Panc1 (cell line): ENCODE data around the gene SRGAP2B.
"Not testable (repeated sequence)": the region's sequence is repeated elsewhere in the genome, so short reads cannot be mapped to it uniquely, and the experiment has no call there.

Experiments used
- CTCF ChIP-seq: fragments of 450-650 bp; IDR thresholded peaks from 2 replicates; pipeline ENCODE4 v1.5.1; 2017; ENCODE audit warnings: mild to moderate bottlenecking
- POLR2AphosphoS5 ChIP-seq: IDR thresholded peaks from 2 replicates; pipeline ENCODE4 v1.6.1; 2012; ENCODE audit warnings: mild to moderate bottlenecking, low read depth, low read length, moderate library complexity
- REST ChIP-seq, 2 experiments: IDR thresholded peaks; 2 replicates each; pipeline ENCODE4 v1.6.1; 2011 to 2012; ENCODE audit warnings: low read depth in 2 of 2, control low read depth in 1 of 2, low read length in 1 of 2, mild to moderate bottlenecking in 1 of 2, moderate library complexity in 1 of 2; ENCODE audit not compliant: insufficient read depth in 1 of 2
- TCF7L2 ChIP-seq: IDR thresholded peaks from 2 replicates; pipeline ENCODE4 v1.6.1; 2011; ENCODE audit warnings: mild to moderate bottlenecking, low read depth, low read length, inconsistent platforms

- TF ChIP-seq CTCF; POLR2AphosphoS5; TCF7L2; REST (IDR thresholded peaks at IDR 0.05; ENCODE audit: insufficient read depth in 1 of 2, low read depth in 2 of 2, low read length in 1 of 2): not testable (repeated sequence)
Measured at GRCh38 chr1:144883022-144883421, 212.1 kb downstream of the SRGAP2B start.
